Chondrocyte (in vitro differentiated cells): ENCODE data around the gene ZNF383. TPM values are rescaled to one million over a fixed set of nuclear protein-coding genes. Genes with fewer than 3 reads are reported as not detected.
A peak's percentile ranks its signal among the peaks of the same experiment; 100 is the strongest.

Experiments used
- DNase-seq: peaks from one replicate; pipeline ENCODE4 v3.0.0; 2021; ENCODE audit warnings: mixed read lengths, low spot score
- H3K27ac Mint-ChIP-seq: one replicate; pipeline ENCODE4 v1.8.0; 2021; ENCODE audit warnings: mild to moderate bottlenecking, moderate library complexity, mixed read lengths; ENCODE audit not compliant: unreplicated experiment
- H3K27me3 Mint-ChIP-seq: 2 replicates; pipeline ENCODE4 v1.8.0; 2021; ENCODE audit warnings: low read depth, mixed read lengths
- H3K36me3 Mint-ChIP-seq: 2 replicates; pipeline ENCODE4 v1.8.0; 2021; ENCODE audit warnings: low read depth, mixed read lengths
- H3K4me1 Mint-ChIP-seq: 2 replicates; pipeline ENCODE4 v1.8.0; 2021; ENCODE audit warnings: low read depth, mild to moderate bottlenecking, mixed read lengths
- H3K4me3 Mint-ChIP-seq: one replicate; pipeline ENCODE4 v1.8.0; 2021; ENCODE audit warnings: mild to moderate bottlenecking, moderate library complexity, mixed read lengths; ENCODE audit not compliant: unreplicated experiment
- H3K9me3 Mint-ChIP-seq: 2 replicates; pipeline ENCODE4 v1.8.0; 2021; ENCODE audit warnings: low read depth, mixed read lengths
- total RNA-seq: library from RNA; stranded (reverse); gene quantifications from 3 replicates; pipeline ENCODE4 v1.2.1, GENCODE V29; 2021
- TF ChIP-seq, protein P1 (sequence below): fragments of 200-600 bp; sonication (generic); IDR thresholded peaks from 2 replicates; pipeline ENCODE4 v1.5.0; 2021; ENCODE audit warnings: antibody characterized with exemption, mild to moderate bottlenecking, moderate library complexity

The ZNF383 gene
- total RNA-seq, 1 donor from 2014 or later: 6.0 TPM

DNA sequence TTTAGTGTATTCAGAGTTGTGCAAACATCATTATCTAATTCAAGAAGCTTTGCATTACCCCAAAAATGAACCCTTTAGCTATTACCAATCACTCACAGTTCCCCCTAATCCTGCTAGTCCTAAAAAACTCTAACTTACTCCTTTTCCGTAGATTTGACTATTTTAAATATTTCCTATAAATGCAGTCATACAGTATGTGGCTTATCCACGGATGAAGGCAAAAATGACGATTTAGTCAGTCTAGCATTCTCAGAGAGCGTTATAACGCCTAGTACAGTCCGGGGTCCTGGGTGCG lies 587 bp upstream of the ZNF383 start:
- Mint-ChIP-seq H3K9me3 (peaks cover 6% of the 10 kb centered on the region), H3K27ac (peak overlapping the region; percentile 87), H3K27me3 (no peaks in the 10 kb centered on the region), H3K4me1 (peaks cover 26% of the 10 kb centered on the region), H3K36me3 (peaks cover 10% of the 10 kb centered on the region), H3K4me3 (peak overlapping the region; percentile 87)
- DNase-seq: no peak
- TF ChIP-seq, protein P1, sequence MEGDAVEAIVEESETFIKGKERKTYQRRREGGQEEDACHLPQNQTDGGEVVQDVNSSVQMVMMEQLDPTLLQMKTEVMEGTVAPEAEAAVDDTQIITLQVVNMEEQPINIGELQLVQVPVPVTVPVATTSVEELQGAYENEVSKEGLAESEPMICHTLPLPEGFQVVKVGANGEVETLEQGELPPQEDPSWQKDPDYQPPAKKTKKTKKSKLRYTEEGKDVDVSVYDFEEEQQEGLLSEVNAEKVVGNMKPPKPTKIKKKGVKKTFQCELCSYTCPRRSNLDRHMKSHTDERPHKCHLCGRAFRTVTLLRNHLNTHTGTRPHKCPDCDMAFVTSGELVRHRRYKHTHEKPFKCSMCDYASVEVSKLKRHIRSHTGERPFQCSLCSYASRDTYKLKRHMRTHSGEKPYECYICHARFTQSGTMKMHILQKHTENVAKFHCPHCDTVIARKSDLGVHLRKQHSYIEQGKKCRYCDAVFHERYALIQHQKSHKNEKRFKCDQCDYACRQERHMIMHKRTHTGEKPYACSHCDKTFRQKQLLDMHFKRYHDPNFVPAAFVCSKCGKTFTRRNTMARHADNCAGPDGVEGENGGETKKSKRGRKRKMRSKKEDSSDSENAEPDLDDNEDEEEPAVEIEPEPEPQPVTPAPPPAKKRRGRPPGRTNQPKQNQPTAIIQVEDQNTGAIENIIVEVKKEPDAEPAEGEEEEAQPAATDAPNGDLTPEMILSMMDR: no peak

- Mint-ChIP-seq H3K27ac (peak overlapping the region; percentile 87), H3K36me3 (peaks cover 17% of the 10 kb centered on the region), H3K27me3 (no peaks in the 10 kb centered on the region), H3K4me3 (peak overlapping the region; percentile 87), H3K4me1 (peaks cover 26% of the 10 kb centered on the region), H3K9me3 (peaks cover 13% of the 10 kb centered on the region)
- no peak for DNase-seq
- TF ChIP-seq, protein P1: no peak
Observed at GRCh38 chr19:37218592-37218935, 550 bp downstream of the ZNF383 start.

GRCh38 chr19:37220383-37220782 lies 2.4 kb downstream of the ZNF383 start:
- H3K4me1 Mint-ChIP-seq: peaks cover 26% of the 10 kb centered on the region
- TF ChIP-seq, protein P1: no peak
- no peak overlapping the region for H3K27ac Mint-ChIP-seq
- H3K27me3 Mint-ChIP-seq: no peaks in the 10 kb centered on the region
- peaks cover 13% of the 10 kb centered on the region for H3K9me3 Mint-ChIP-seq
- DNase-seq: no peak
- peaks cover 21% of the 10 kb centered on the region for H3K36me3 Mint-ChIP-seq
- H3K4me3 Mint-ChIP-seq: no peak overlapping the region

DNA sequence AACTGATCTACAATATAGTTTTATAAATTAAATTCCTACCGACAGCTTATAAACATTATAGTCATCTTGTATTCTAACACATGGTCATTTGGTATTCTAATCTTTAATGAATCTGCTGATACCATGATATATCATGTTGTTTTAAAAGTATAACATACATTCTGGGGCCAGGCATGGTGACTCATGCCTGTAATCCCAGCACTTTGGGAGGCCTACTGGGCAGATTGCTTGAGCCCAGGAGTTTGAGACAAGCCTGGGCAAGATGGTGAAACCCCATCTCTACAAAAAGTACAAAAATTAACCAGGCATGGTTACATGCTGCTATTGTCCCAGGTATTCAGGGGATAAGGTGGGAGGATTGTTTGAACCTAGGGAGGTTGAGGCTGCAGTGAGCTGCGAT lies 3.1 kb downstream of the ZNF383 start:
- no peaks in the 10 kb centered on the region for H3K27me3 Mint-ChIP-seq
- H3K9me3 Mint-ChIP-seq: peaks cover 17% of the 10 kb centered on the region
- peaks cover 23% of the 10 kb centered on the region for H3K4me1 Mint-ChIP-seq
- no peak for DNase-seq
- no peak overlapping the region for H3K4me3 Mint-ChIP-seq
- TF ChIP-seq, protein P1: no peak
- no peak overlapping the region for H3K27ac Mint-ChIP-seq
- peaks cover 23% of the 10 kb centered on the region for H3K36me3 Mint-ChIP-seq

DNA sequence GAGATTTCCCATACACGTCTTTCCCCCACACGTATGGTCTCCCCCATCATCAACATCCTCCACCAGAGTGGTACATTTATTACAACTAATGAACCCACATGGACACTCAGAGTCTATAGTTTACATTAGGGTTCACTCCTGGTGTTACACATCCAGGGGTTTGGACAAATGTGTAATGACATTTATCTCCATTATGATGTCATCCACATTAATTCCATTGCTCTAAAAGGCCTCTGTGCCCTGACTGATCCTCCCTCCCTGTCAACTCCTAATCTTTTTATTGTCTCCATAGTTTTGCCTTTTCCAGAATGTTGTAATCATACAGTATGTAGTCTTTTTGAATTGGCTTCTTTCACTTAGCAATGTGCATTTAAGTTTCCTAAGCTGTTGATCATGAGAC lies 8.2 kb downstream of the ZNF383 start:
- DNase-seq: no peak
- Mint-ChIP-seq H3K36me3 (peaks cover 45% of the 10 kb centered on the region), H3K4me1 (no peaks in the 10 kb centered on the region), H3K4me3 (no peak overlapping the region), H3K27ac (no peak overlapping the region), H3K27me3 (no peaks in the 10 kb centered on the region), H3K9me3 (peaks cover 37% of the 10 kb centered on the region)
- TF ChIP-seq, protein P1: no peak
